ENCODE data around the gene NOTUM.
"Not testable (repeated sequence)": the region's sequence is repeated elsewhere in the genome, so short reads cannot be mapped to it uniquely, and the experiment has no call there.

Gene NOTUM

DNA sequence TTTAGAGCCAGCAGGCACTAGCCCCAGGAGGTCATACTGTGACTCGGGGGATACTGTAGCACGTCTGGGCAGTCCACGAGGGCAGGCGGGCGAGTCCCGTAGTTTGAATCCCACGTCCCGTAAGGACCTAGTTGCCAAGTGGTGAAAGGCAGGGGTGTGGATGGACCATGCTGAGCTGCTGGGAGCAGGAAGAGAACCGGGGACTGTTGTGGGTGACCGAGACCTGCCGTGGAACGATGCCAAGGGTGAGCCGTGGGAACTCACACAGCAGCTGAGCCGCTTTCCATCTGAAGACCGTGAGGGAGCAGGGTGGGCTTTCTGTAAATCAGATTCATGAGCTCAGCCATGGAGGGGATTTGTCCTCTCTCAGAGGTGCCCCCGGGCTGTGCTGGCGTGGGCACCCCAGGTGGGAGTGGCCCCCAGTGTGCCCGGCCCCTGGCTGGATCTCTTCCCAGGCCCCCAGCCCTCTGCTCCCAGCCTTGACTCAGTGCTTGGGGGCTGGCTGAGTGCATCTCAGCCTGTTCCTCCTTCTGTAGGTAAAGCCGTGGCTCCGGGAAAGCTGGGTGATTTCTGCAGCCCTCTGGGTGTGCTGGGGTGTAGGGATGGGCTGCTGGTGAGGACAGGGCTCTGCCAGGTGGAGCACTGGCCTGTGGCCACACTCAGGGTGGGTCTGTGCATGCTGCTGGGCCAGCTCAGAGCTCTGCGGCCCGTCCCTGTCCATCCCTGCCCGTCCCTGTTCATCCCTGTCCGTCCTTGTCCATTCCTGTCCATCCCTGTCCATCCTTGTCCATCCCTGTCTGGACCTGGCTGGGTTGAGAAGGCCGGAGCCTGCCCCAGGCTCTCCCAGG lies 30.1 kb upstream of the NOTUM start:
- FAIRE-seq (no peak), DNase-seq (ENCODE audit: insufficient read length, low spot score) (no peak)
- TF ChIP-seq TAF1 (IDR thresholded peaks at IDR 0.05; ENCODE audit: low read depth, low read length) (no peak), SPI1 (IDR thresholded peaks at IDR 0.05; ENCODE audit: low read depth, low read length) (no peak), POLR2AphosphoS5 (IDR thresholded peaks at IDR 0.05; ENCODE audit: low read depth, low read length) (no peak), PAX5 (IDR thresholded peaks at IDR 0.05; ENCODE audit: insufficient read depth, low read length, severe bottlenecking) (no peak), POU2F2 (IDR thresholded peaks at IDR 0.05; ENCODE audit: low read depth, low read length) (no peak), POLR2A (IDR thresholded peaks at IDR 0.05; ENCODE audit: low read depth, low read length) (no peak)

DNA sequence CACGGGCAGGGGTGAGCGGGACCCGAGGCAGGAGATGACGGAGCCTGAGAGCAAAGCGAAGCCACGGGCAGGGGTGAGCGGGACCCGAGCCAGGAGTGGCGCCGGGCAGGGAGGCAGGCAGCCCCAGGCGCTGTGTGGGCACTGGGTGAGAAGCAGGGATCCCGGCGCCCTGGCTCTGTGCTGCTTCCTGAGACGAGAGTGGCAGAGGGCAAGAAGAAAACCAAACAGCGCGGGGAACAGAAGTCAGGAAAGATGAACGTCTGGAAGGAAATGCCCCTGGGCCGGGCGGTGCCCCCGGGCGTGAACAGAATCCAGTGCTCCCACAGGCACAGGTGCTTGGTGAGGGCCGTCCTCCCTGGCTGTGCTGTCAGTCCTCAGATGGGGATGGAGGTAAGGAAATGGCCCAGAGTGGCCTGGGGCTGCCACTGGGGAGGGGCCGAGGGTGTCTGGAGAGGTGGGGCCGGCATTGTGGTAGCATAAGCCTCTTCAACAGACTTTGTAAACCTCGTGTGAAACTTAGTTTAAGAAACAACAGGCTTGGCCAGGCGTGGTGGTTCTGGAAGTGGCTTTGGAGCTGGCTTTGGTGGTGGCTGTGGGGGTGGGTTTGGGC lies 26.3 kb upstream of the NOTUM start:
- no peak for FAIRE-seq
- no peak for DNase-seq (ENCODE audit: insufficient read length, low spot score)
- TF ChIP-seq SPI1 (IDR thresholded peaks at IDR 0.05; ENCODE audit: low read depth, low read length): no peak

DNA sequence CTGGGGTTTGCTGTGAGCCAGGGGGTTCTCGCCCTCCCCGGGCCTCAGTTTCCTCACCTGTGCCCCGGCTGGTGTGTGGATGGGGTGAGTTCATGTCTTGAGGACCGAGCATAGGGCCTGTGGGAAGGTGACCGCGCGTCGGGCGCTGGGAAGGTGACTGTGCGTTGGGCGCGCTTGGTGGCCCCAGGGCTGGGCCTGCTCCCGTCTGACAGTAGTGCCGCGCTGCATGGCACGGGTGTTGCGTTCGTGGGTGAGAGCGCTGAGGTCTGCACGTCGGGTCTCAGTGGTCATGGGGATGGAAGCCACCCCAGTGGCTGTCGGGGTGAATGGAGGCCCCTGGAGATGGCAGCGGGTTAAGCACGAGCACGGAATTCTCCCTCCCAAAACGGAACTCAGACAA lies 25.6 kb upstream of the NOTUM start:
- DNase-seq (ENCODE audit: insufficient read length, low spot score): no peak
- TF ChIP-seq TAF1 (IDR thresholded peaks at IDR 0.05; ENCODE audit: low read depth, low read length) (no peak), POLR2A (IDR thresholded peaks at IDR 0.05; ENCODE audit: low read depth, low read length) (no peak), PAX5 (IDR thresholded peaks at IDR 0.05; ENCODE audit: insufficient read depth, low read length, severe bottlenecking) (no peak), POU2F2 (IDR thresholded peaks at IDR 0.05; ENCODE audit: low read depth, low read length) (no peak), SPI1 (IDR thresholded peaks at IDR 0.05; ENCODE audit: low read depth, low read length) (no peak), POLR2AphosphoS5 (IDR thresholded peaks at IDR 0.05; ENCODE audit: low read depth, low read length) (no peak)
- no peak for FAIRE-seq

DNA sequence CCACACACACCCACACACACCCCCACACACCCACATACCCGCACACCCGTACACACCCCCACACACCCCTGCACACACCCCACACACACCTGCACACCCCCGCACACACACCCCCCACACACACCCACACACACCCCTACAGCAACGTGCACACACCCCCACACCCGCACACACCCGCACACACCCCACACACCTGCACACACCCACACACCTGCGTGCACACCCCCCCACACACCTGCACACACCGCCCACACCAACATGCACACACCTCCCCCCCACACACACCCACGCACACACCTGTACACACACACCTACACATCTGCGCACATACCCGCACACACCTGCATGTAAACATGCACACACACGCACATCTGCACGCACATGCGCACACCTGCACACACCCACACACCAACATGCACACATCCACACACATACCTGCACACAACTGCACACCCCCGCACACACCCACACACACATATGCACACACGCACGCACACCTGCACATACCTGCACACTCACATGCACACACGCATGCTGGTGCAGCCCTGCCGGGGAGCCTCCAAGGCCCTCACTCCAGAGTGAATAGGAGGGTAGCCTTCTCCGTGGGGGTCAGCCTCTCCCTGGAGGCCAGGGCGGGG lies 23.9 kb upstream of the NOTUM start:
- TF ChIP-seq SPI1 (IDR thresholded peaks at IDR 0.05; ENCODE audit: low read depth, low read length): no peak
- no peak for TF ChIP-seq TAF1 (IDR thresholded peaks at IDR 0.05; ENCODE audit: low read depth, low read length)
- no peak for TF ChIP-seq POLR2A (IDR thresholded peaks at IDR 0.05; ENCODE audit: low read depth, low read length)
- peak; percentile 70 for TF ChIP-seq POLR2AphosphoS5 (IDR thresholded peaks at IDR 0.05; ENCODE audit: low read depth, low read length)
- no peak for TF ChIP-seq PAX5 (IDR thresholded peaks at IDR 0.05; ENCODE audit: insufficient read depth, low read length, severe bottlenecking)
- TF ChIP-seq POU2F2 (IDR thresholded peaks at IDR 0.05; ENCODE audit: low read depth, low read length): peak; percentile 67; the same call in 1 of the 2 replicates
- DNase-seq (ENCODE audit: insufficient read length, low spot score): no peak

DNA sequence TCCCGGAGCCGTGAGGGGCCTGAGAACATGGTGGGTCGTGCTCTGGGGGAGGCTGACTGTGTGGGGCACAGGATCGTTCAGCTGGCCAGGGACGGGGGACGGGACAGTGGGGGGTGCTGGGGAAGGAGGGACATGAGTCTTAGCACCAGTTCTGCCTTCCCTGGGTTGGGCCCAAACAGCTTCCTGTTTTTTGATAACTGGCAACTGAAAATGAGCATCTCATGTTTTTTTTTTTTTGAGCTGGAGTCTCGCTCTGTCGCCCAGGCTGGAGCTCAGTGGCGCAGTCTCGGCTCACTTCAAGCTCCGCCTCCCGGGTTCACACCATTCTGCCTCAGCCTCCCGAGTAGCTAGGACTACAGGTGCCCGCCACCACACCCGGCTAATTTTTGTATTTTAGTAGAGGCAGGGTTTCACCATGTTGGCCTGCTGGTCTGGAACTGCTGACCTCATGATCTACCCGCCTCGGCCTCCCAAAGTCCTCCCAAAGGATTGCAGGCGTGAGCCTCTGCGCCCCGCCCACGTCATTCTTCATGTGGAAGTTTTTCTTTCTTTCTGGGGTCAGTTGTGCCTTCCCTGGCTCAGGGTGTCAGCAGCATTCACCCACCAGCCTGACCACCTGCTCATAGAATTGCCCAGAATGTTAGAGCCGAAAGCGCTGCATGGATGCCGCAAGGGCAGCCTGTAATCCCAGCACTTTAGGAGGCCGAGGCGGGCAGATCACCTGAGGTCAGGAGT lies 22.8 kb upstream of the NOTUM start:
- FAIRE-seq (no peak), DNase-seq (ENCODE audit: insufficient read length, low spot score) (no peak)
- TF ChIP-seq PAX5 (IDR thresholded peaks at IDR 0.05; ENCODE audit: insufficient read depth, low read length, severe bottlenecking) (no peak), SPI1 (IDR thresholded peaks at IDR 0.05; ENCODE audit: low read depth, low read length) (no peak), POLR2A (IDR thresholded peaks at IDR 0.05; ENCODE audit: low read depth, low read length) (no peak), POLR2AphosphoS5 (IDR thresholded peaks at IDR 0.05; ENCODE audit: low read depth, low read length) (no peak), POU2F2 (IDR thresholded peaks at IDR 0.05; ENCODE audit: low read depth, low read length) (no peak), TAF1 (IDR thresholded peaks at IDR 0.05; ENCODE audit: low read depth, low read length) (no peak)

More for the DNA sequence above, 23.9 kb upstream of the NOTUM start:
- peak; percentile 66 for FAIRE-seq

DNA sequence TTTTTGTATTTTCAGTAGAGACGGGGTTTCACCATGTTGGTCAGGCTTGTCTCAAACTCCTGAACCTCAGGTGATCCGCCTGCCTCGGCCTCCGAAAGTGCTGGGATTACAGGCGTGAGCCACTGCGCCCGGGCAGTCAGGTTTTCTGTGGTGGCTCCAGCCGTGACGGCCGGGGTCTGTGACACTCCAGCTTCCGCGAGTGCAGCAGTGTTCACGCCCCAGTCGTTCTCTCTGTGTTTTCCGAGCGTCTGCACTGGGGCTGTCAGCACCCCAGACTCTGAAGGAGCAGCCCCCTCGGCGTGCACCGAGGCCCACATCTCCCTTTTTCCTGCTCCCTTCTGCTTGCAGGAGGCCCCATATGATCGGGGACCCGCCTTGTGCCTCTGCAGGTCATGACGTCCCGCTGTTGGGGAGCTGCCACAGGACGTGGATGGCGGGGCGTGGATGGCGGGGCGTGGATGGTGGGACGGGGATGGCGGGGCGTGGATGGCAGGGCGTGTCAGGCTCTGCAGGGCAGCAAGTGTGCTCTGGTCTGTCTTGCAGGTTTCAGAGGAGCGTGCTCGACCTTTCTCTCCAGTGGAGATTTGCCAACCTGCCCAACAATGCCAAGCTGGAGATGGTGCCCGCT lies 22.1 kb upstream of the NOTUM start:
- no peak for TF ChIP-seq POLR2A (IDR thresholded peaks at IDR 0.05; ENCODE audit: low read depth, low read length)
- no peak for TF ChIP-seq PAX5 (IDR thresholded peaks at IDR 0.05; ENCODE audit: insufficient read depth, low read length, severe bottlenecking)
- no peak for DNase-seq (ENCODE audit: insufficient read length, low spot score)
- FAIRE-seq: no peak

DNA sequence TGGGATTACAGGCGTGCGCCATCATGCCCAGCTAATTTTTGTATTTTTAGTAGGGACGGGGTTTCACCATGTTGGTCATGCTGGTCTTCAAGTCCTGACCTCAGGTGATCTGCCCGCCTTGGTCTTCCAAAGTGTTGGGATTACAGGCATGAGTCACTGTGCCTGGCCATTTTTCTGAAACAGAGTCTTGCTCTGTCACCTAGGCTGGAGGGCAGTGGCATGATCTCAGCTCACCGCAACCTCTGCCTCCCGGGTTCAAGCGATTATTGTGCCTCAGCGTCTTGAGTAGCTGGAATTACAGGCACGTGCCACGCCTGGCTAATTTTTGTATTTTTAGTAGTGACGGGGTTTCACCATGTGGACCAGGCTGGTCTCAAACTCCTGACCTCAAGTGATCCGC lies 20.5 kb upstream of the NOTUM start:
- not testable (repeated sequence) for FAIRE-seq; DNase-seq (ENCODE audit: insufficient read length, low spot score)

DNA sequence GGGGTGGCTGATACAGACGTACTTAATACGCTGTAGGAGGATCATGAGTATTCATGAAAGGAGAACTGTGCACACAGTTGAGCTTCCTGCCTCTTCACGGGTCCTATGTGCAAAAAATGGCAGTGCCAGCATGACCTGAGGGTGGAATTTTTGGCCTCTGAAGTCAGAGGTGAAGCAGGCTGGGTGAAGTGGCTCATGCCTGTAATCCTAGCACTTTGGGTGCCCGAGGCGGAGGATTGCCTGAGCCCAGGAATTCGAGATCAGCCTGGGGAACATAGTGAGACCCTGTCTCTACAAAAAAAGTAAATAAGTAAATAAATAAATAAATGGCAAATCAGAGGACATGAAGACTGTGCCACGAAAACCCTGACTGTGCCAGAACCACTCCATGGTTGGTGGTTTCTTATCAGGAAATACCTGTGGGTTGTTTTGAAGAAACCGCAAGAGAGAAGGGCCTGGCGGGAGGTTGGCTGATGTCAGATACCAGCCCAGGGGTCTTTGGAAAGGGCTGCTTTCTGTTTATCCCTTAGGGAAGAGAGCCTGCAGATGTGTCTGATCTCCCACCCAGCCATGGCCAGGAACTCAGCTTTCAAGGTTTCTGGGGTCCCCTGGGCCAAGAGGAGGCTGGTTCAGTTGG lies 19.8 kb upstream of the NOTUM start:
- FAIRE-seq (no peak), DNase-seq (ENCODE audit: insufficient read length, low spot score) (no peak)
- no peak for TF ChIP-seq SPI1 (IDR thresholded peaks at IDR 0.05; ENCODE audit: low read depth, low read length)
- TF ChIP-seq POLR2A (IDR thresholded peaks at IDR 0.05; ENCODE audit: low read depth, low read length): no peak
- no peak for TF ChIP-seq POU2F2 (IDR thresholded peaks at IDR 0.05; ENCODE audit: low read depth, low read length)
- no peak for TF ChIP-seq POLR2AphosphoS5 (IDR thresholded peaks at IDR 0.05; ENCODE audit: low read depth, low read length)
- TF ChIP-seq PAX5 (IDR thresholded peaks at IDR 0.05; ENCODE audit: insufficient read depth, low read length, severe bottlenecking): no peak

DNA sequence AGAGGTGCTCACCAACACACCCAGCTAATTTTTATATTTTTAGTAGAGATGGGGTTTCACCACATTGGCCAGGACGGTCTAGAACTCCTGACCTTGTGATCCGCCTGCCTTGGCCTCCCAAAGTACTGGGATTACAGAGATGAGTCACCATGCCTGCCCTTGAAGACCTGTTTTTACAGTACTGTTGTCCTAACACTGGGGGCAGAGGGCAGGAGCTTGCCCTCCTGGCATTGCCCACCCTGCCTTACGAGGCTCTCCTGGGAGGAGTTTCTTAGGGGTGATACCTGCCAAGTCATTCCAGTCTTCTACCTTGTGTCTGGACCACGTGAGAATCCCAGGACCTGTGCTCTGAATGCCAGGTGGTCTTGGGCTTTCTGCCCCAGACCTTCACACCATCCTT lies 19.1 kb upstream of the NOTUM start:
- no peak for TF ChIP-seq POLR2A (IDR thresholded peaks at IDR 0.05; ENCODE audit: low read depth, low read length)
- TF ChIP-seq POU2F2 (IDR thresholded peaks at IDR 0.05; ENCODE audit: low read depth, low read length): no peak
- TF ChIP-seq TAF1 (IDR thresholded peaks at IDR 0.05; ENCODE audit: low read depth, low read length): no peak
- no peak for TF ChIP-seq PAX5 (IDR thresholded peaks at IDR 0.05; ENCODE audit: insufficient read depth, low read length, severe bottlenecking)
- no peak for TF ChIP-seq SPI1 (IDR thresholded peaks at IDR 0.05; ENCODE audit: low read depth, low read length)
- TF ChIP-seq POLR2AphosphoS5 (IDR thresholded peaks at IDR 0.05; ENCODE audit: low read depth, low read length): no peak
- FAIRE-seq: no peak
- no peak for DNase-seq (ENCODE audit: insufficient read length, low spot score)

Measured in GM12891 (cell line).